ENCODE measurements around the gene G6PC2. TPM values are rescaled to one million over a fixed set of nuclear protein-coding genes. Genes with fewer than 3 reads are reported as not detected.

The G6PC2 gene
- total and polyA plus RNA-seq, 2 donors from 2014 or later: not detected

DNA sequence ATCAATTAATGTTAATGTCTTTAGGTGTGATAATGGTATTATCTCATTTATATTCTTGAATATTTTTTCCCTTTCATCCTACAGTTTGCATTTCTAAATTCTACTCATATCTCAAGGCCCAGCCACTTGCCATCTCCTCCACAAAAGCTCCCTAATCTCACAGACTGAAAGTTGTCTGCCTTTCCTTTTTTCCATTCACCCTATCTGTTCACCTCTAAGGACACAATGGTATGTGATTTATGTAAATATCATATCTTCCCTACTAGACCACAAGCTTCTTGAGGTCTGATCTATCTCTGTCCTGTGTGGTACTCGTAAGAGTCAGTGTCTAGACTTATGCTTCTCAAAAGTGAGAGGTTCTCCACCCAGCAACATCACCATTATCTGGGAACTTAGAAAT lies 7.0 kb upstream of the G6PC2 start:
- Histone ChIP-seq H3K27me3 (ENCODE audit: control insufficient read depth, insufficient read depth, low read length) (no peaks in the 10 kb centered on the region), H3K27ac (ENCODE audit: low read depth in 2 of 2, low read length in 2 of 2) (no peak overlapping the region), H3K9ac (ENCODE audit: low read length in 3 of 3) (no peak overlapping the region), H3K9me3 (ENCODE audit: control insufficient read depth in 2 of 3, insufficient read depth in 1 of 3, low read length in 3 of 3) (no peaks in the 10 kb centered on the region), H3K36me3 (ENCODE audit: control insufficient read depth in 2 of 3, insufficient read depth in 3 of 3, low read length in 3 of 3) (no peaks in the 10 kb centered on the region), H3K4me1 (ENCODE audit: control insufficient read depth in 2 of 3, insufficient read depth in 2 of 3, low read depth in 1 of 3, low read length in 3 of 3) (peaks cover 0 to 3% (median 0%) of the 10 kb centered on the region in 3 donors), H3K4me3 (ENCODE audit: low read length in 3 of 3) (no peak overlapping the region)
- TF ChIP-seq, protein P1, sequence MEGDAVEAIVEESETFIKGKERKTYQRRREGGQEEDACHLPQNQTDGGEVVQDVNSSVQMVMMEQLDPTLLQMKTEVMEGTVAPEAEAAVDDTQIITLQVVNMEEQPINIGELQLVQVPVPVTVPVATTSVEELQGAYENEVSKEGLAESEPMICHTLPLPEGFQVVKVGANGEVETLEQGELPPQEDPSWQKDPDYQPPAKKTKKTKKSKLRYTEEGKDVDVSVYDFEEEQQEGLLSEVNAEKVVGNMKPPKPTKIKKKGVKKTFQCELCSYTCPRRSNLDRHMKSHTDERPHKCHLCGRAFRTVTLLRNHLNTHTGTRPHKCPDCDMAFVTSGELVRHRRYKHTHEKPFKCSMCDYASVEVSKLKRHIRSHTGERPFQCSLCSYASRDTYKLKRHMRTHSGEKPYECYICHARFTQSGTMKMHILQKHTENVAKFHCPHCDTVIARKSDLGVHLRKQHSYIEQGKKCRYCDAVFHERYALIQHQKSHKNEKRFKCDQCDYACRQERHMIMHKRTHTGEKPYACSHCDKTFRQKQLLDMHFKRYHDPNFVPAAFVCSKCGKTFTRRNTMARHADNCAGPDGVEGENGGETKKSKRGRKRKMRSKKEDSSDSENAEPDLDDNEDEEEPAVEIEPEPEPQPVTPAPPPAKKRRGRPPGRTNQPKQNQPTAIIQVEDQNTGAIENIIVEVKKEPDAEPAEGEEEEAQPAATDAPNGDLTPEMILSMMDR (IDR thresholded peaks at IDR 0.05; ENCODE audit: borderline replicate concordance, extremely low read depth, insufficient read depth): no peak
- FAIRE-seq (no peak), DNase-seq (no peak)
- intact Hi-C loops (cut with DNase I): no loop called here

DNA sequence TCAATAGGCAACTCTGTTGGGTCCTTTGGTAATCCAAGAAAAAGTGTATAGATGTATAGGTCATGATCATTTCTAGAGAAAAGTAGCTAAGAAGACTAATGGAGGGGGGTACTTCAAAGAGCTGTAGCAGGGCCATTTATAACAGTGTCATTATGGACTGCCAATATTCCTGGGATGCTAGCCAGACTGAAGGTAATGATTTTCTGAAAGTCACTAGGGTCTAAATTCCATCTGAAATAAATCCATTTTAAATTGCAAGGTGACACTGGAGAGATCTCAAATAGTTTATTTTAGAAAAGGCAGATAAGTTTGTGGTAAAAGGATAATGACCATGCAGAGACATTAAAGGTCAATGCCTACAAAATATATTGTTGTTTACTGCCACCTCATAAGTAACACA lies 6.4 kb upstream of the G6PC2 start:
- intact Hi-C loops (cut with DNase I): no loop called here

DNA sequence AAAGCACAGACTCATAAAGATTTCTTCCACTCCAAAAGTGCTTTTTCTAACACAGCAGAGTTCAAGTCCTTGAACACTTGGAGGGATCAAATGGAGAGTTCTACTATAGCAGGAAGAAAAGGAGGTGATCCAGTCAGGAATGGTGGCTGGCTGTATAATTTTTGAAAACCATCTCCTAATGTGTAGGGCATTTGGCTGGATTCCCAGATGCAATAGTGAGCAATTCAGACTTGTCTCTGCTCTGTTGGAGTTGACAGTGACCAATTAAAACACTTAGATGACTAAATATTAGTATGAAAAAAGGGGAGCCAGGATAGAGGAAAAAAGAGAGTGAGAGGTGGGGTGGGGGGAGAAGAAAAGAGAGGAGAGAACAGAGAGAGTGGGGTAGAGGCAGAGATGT lies 5.3 kb upstream of the G6PC2 start:
- H3K9ac ChIP-seq (ENCODE audit: low read length in 3 of 3): no peak overlapping the region
- H3K4me3 ChIP-seq (ENCODE audit: low read length in 3 of 3): no peak overlapping the region
- FAIRE-seq (no peak), DNase-seq (no peak)
- H3K36me3 ChIP-seq (ENCODE audit: control insufficient read depth in 2 of 3, insufficient read depth in 3 of 3, low read length in 3 of 3): no peaks in the 10 kb centered on the region
- H3K27ac ChIP-seq (ENCODE audit: low read depth in 2 of 2, low read length in 2 of 2): no peak overlapping the region
- no peaks in the 10 kb centered on the region for H3K27me3 ChIP-seq (ENCODE audit: control insufficient read depth, insufficient read depth, low read length)
- TF ChIP-seq, protein P1 (IDR thresholded peaks at IDR 0.05; ENCODE audit: borderline replicate concordance, extremely low read depth, insufficient read depth): no peak
- H3K4me1 ChIP-seq (ENCODE audit: control insufficient read depth in 2 of 3, insufficient read depth in 2 of 3, low read depth in 1 of 3, low read length in 3 of 3): no peaks in the 10 kb centered on the region
- intact Hi-C loops (cut with DNase I): no loop called here
- no peaks in the 10 kb centered on the region for H3K9me3 ChIP-seq (ENCODE audit: control insufficient read depth in 2 of 3, insufficient read depth in 1 of 3, low read length in 3 of 3)

More for the DNA sequence above, 6.4 kb upstream of the G6PC2 start:
- no peaks in the 10 kb centered on the region for H3K36me3 ChIP-seq (ENCODE audit: control insufficient read depth in 2 of 3, insufficient read depth in 3 of 3, low read length in 3 of 3)
- H3K27ac ChIP-seq (ENCODE audit: low read depth in 2 of 2, low read length in 2 of 2): no peak overlapping the region
- DNase-seq (no peak), FAIRE-seq (no peak)
- H3K9me3 ChIP-seq (ENCODE audit: control insufficient read depth in 2 of 3, insufficient read depth in 1 of 3, low read length in 3 of 3): no peaks in the 10 kb centered on the region
- H3K9ac ChIP-seq (ENCODE audit: low read length in 3 of 3): no peak overlapping the region
- H3K4me3 ChIP-seq (ENCODE audit: low read length in 3 of 3): no peak overlapping the region
- TF ChIP-seq, protein P1 (IDR thresholded peaks at IDR 0.05; ENCODE audit: borderline replicate concordance, extremely low read depth, insufficient read depth): no peak
- H3K4me1 ChIP-seq (ENCODE audit: control insufficient read depth in 2 of 3, insufficient read depth in 2 of 3, low read depth in 1 of 3, low read length in 3 of 3): peaks cover 0 to 3% (median 0%) of the 10 kb centered on the region in 3 donors
- H3K27me3 ChIP-seq (ENCODE audit: control insufficient read depth, insufficient read depth, low read length): no peaks in the 10 kb centered on the region

DNA sequence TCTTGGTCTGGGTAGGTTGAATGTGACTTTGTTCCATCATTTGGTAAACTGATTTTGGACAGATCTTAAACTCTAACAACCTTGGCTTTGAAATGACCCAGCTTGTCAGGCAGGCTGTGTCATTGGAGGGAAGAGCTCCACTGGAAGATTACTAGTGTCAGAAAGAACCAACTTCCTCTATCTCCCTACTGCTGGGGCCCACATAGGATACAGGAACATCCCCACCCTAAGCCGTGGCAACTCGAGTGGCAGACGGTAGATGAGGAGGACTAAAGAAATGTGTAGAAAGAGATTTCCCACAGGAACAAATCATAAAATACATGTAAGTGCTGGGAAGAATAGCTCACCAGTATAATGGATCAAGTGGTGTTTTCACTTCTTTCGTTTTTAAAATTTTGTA lies 4.3 kb upstream of the G6PC2 start:
- Histone ChIP-seq H3K27me3 (ENCODE audit: control insufficient read depth, insufficient read depth, low read length) (no peaks in the 10 kb centered on the region), H3K9ac (ENCODE audit: low read length in 3 of 3) (no peak overlapping the region), H3K27ac (ENCODE audit: low read depth in 2 of 2, low read length in 2 of 2) (no peak overlapping the region), H3K36me3 (ENCODE audit: control insufficient read depth in 2 of 3, insufficient read depth in 3 of 3, low read length in 3 of 3) (no peaks in the 10 kb centered on the region), H3K9me3 (ENCODE audit: control insufficient read depth in 2 of 3, insufficient read depth in 1 of 3, low read length in 3 of 3) (no peaks in the 10 kb centered on the region), H3K4me1 (ENCODE audit: control insufficient read depth in 2 of 3, insufficient read depth in 2 of 3, low read depth in 1 of 3, low read length in 3 of 3) (no peaks in the 10 kb centered on the region), H3K4me3 (ENCODE audit: low read length in 3 of 3) (no peak overlapping the region)
- TF ChIP-seq, protein P1 (IDR thresholded peaks at IDR 0.05; ENCODE audit: borderline replicate concordance, extremely low read depth, insufficient read depth): no peak
- intact Hi-C loops (cut with DNase I): no loop called here
- no peak for FAIRE-seq
- DNase-seq: no peak

Measured in kidney (tissue), 14 donors.